ENCODE results near the gene NDUFV2. TPM values are rescaled to one million over a fixed set of nuclear protein-coding genes. Genes with fewer than 3 reads are reported as not detected.
A peak's percentile ranks its signal among the peaks of the same experiment; 100 is the strongest.

The NDUFV2 gene
- total RNA-seq, 1 donor from 2014 or later: 228 TPM

- no peak overlapping the region for H3K4me3 ChIP-seq
- no peak overlapping the region for H3K27ac ChIP-seq
- TF ChIP-seq CTCF (IDR thresholded peaks at IDR 0.05) (no peak), EZH2 (IDR thresholded peaks at IDR 0.05) (no peak), EZH2phosphoT487 (IDR thresholded peaks at IDR 0.05) (no peak)
- Mint-ChIP-seq H3K27me3 (ENCODE audit: insufficient read depth, low read depth) (peaks cover 2% of the 10 kb centered on the region), H3K4me3 (no peak overlapping the region), H3K27ac (no peak overlapping the region), H3K4me1 (no peaks in the 10 kb centered on the region), H3K9me3 (peaks cover 13% of the 10 kb centered on the region), H3K36me3 (no peaks in the 10 kb centered on the region)
- H3F3A ChIP-seq (ENCODE audit: low read depth): no peaks in the 10 kb centered on the region
- DNase-seq (ENCODE audit: low spot score): no peak
- H3K4me1 ChIP-seq: no peaks in the 10 kb centered on the region
- no peaks in the 10 kb centered on the region for H4K20me1 ChIP-seq (ENCODE audit: low read depth)
- no peaks in the 10 kb centered on the region for H3K36me3 ChIP-seq
- no peak overlapping the region for H3K4me2 ChIP-seq
- no peak overlapping the region for H3K9ac ChIP-seq
- H2AFZ ChIP-seq (replicated peaks): no peak overlapping the region
- no peaks in the 10 kb centered on the region for H3K79me2 ChIP-seq (ENCODE audit: low read depth)
- H3K9me3 ChIP-seq (ENCODE audit: low read depth): peaks cover 3% of the 10 kb centered on the region
- no peaks in the 10 kb centered on the region for H3K27me3 ChIP-seq
Observed at GRCh38 chr18:9055626-9056025, 46.9 kb upstream of the NDUFV2 start.

GRCh38 chr18:9057646-9058045, 44.9 kb upstream of the NDUFV2 start:
- no peaks in the 10 kb centered on the region for H3K9me3 ChIP-seq (ENCODE audit: low read depth)
- TF ChIP-seq CTCF (IDR thresholded peaks at IDR 0.05): no peak
- TF ChIP-seq EZH2 (IDR thresholded peaks at IDR 0.05): no peak
- no peak for TF ChIP-seq EZH2phosphoT487 (IDR thresholded peaks at IDR 0.05)

GRCh38 chr18:9058406-9058805, 44.1 kb upstream of the NDUFV2 start:
- Histone ChIP-seq H3K9ac (no peak overlapping the region), H3K27ac (no peak overlapping the region), H3K36me3 (no peaks in the 10 kb centered on the region), H4K20me1 (ENCODE audit: low read depth) (no peaks in the 10 kb centered on the region), H3K4me2 (no peak overlapping the region), H3K4me1 (no peaks in the 10 kb centered on the region), H3F3A (ENCODE audit: low read depth) (no peaks in the 10 kb centered on the region), H3K4me3 (no peak overlapping the region), H3K79me2 (ENCODE audit: low read depth) (no peaks in the 10 kb centered on the region), H2AFZ (replicated peaks) (peak overlapping the region; percentile 12), H3K9me3 (ENCODE audit: low read depth) (no peaks in the 10 kb centered on the region), H3K27me3 (no peaks in the 10 kb centered on the region)
- Mint-ChIP-seq H3K4me3 (no peak overlapping the region), H3K27me3 (ENCODE audit: insufficient read depth, low read depth) (no peaks in the 10 kb centered on the region), H3K27ac (no peak overlapping the region), H3K36me3 (no peaks in the 10 kb centered on the region), H3K4me1 (no peaks in the 10 kb centered on the region), H3K9me3 (no peaks in the 10 kb centered on the region)
- TF ChIP-seq EZH2 (IDR thresholded peaks at IDR 0.05) (no peak), CTCF (IDR thresholded peaks at IDR 0.05) (no peak), EZH2phosphoT487 (IDR thresholded peaks at IDR 0.05) (no peak)
- DNase-seq (ENCODE audit: low spot score): no peak

More at GRCh38 chr18:9057646-9058045, 44.9 kb upstream of the NDUFV2 start:
- Mint-ChIP-seq H3K27ac (no peak overlapping the region), H3K36me3 (no peaks in the 10 kb centered on the region), H3K9me3 (peaks cover 4% of the 10 kb centered on the region), H3K4me1 (no peaks in the 10 kb centered on the region), H3K27me3 (ENCODE audit: insufficient read depth, low read depth) (no peaks in the 10 kb centered on the region), H3K4me3 (no peak overlapping the region)
- no peak for DNase-seq (ENCODE audit: low spot score)
- Histone ChIP-seq H3K27me3 (no peaks in the 10 kb centered on the region), H2AFZ (replicated peaks) (peak overlapping the region; percentile 12), H3K9ac (no peak overlapping the region), H4K20me1 (ENCODE audit: low read depth) (no peaks in the 10 kb centered on the region), H3K36me3 (no peaks in the 10 kb centered on the region), H3K4me1 (no peaks in the 10 kb centered on the region), H3K4me3 (no peak overlapping the region), H3K79me2 (ENCODE audit: low read depth) (no peaks in the 10 kb centered on the region), H3K27ac (no peak overlapping the region), H3K4me2 (no peak overlapping the region), H3F3A (ENCODE audit: low read depth) (no peaks in the 10 kb centered on the region)

- Histone ChIP-seq H4K20me1 (ENCODE audit: low read depth) (no peaks in the 10 kb centered on the region), H3K27me3 (no peaks in the 10 kb centered on the region), H2AFZ (replicated peaks) (no peak overlapping the region), H3K79me2 (ENCODE audit: low read depth) (no peaks in the 10 kb centered on the region), H3K9me3 (ENCODE audit: low read depth) (no peaks in the 10 kb centered on the region), H3K4me2 (no peak overlapping the region), H3F3A (ENCODE audit: low read depth) (no peaks in the 10 kb centered on the region), H3K36me3 (no peaks in the 10 kb centered on the region), H3K4me1 (no peaks in the 10 kb centered on the region), H3K4me3 (no peak overlapping the region), H3K9ac (no peak overlapping the region), H3K27ac (no peak overlapping the region)
- H3K4me3 Mint-ChIP-seq: no peak overlapping the region
- no peaks in the 10 kb centered on the region for H3K27me3 Mint-ChIP-seq (ENCODE audit: insufficient read depth, low read depth)
- no peak for DNase-seq (ENCODE audit: low spot score)
- H3K27ac Mint-ChIP-seq: no peak overlapping the region
- no peaks in the 10 kb centered on the region for H3K4me1 Mint-ChIP-seq
- TF ChIP-seq EZH2phosphoT487 (IDR thresholded peaks at IDR 0.05) (no peak), CTCF (IDR thresholded peaks at IDR 0.05) (no peak), EZH2 (IDR thresholded peaks at IDR 0.05) (no peak)
- H3K9me3 Mint-ChIP-seq: no peaks in the 10 kb centered on the region
- H3K36me3 Mint-ChIP-seq: no peaks in the 10 kb centered on the region
Observed at GRCh38 chr18:9062418-9062751, 40.1 kb upstream of the NDUFV2 start.

Data from neural progenitor cell (in vitro differentiated cells).